HG03039 (cell line): Measurements from ENCODE around the gene NAT16.
"Not testable (repeated sequence)": the region's sequence is repeated elsewhere in the genome, so short reads cannot be mapped to it uniquely, and the experiment has no call there.

Source experiments
- ATAC-seq: cut with Tn5 transposase; IDR thresholded peaks from one replicate; pipeline ENCODE4 v1.9.1; 2021; ENCODE audit warnings: mild to moderate bottlenecking, moderate library complexity; ENCODE audit not compliant: unreplicated experiment

NAT16 gene

DNA sequence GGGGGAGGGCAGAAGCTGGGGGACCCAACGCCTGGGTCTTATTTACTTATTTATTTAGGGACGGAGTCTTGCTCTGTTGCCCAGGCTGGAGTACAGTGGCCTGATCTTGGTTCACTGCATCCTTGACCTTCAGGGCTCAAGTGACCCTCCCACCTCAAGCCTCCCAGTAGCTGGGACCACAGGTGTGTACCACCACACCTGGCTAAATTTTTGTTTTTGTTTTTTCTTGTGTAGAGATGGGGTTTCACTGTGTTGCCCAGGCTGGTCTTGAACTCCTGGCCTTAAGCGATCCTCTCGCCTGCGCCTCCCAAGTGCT is 22.5 kb upstream of the NAT16 start:
- ATAC-seq, result no peak

GRCh38 chr7:101201695-101202602 is 21.9 kb upstream of the NAT16 start:
- ATAC-seq, result no peak

- no peak for ATAC-seq
These were observed 20.9 kb upstream of the NAT16 start, which contains the start of gene MOGAT3 for GRCh38 chr7:101200862-101201599. Gene MOGAT3, minus strand, starts transcription at chr7:101201036. Its CDS starts 182 bp downstream, at chr7:101200854.

DNA sequence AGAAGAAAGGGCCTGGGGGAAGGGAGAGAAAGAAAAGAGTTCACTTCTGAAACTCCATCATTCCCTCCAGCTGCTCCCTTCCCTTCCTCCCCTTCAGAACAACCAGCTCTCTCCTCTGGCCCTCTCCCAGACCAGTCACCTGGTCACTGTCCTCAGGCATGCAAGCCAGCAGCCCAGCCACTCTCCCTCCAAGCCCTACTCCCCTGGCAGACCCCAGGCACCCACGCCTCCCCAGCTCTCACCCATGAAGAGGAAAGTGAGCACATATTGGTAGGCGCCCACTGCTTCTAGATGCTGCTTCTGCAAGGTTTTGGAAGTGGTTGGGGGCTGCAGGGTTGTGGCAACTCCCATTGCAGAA is 20.4 kb upstream of the NAT16 start:
- ATAC-seq, result no peak

DNA sequence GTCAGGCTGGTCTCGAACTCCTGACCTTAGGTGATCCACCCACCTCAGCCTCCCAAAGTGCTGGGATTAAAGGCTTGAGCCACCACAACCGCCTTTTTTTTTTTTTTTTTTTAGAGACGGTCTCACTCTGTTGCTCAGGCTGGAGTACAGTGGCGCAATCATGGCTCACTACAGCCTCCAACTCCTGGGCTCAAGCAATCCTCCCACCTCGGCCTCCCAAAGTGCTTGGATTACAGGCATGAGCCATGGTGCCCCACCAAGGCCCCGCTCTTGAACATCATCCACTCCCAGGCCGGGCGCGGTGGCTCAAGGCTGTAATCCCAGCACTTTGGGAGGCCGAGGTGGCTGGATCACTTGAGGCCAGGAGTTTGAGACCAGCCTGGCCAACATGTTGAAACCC is 19.4 kb upstream of the NAT16 start:
- not testable (repeated sequence) for ATAC-seq

DNA sequence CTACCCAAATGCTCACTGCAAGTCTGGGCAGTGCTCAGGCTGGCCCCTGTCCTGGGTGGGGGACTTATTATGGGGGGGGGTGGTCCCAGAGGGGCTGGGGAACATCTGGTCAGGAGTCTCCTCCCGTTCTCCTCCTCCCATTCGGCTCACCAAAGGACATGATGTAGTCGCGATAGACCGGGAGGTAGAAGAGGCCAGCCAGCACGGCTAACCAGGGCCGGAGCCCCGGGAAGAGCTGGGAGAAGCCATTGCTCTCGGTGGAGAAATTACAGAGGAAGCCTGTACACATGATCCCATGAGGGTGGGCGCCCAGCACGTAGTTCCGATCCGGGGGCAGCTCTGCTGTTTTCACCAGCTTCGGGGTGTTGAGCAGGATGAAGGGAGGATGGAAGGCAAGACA is 18.4 kb upstream of the NAT16 start:
- no peak for ATAC-seq

- ATAC-seq, result no peak
These were observed 17.9 kb upstream of the NAT16 start for GRCh38 chr7:101197991-101198390.

DNA sequence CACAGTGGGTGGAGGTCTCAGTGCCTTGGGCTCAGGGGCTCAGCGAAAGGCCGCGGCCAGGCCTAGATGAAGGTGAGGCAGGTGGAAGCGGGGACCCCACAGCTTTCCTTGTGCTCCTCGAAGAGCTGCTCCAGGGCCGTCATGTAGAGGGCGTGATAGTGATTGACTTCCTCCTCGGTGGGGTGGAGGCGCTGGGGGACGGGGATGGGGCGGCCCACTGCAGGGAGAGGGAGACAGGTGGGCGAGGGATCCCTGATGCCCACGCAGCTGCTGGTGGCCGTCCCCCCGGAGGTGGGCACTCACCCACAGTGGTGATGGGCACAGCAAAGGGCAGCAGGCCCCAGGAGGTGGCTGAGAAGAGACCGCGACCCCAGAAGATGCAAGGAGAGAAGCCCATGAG is 15.8 kb upstream of the NAT16 start:
- no peak for ATAC-seq

- no peak for ATAC-seq
These were observed 9.0 kb upstream of the NAT16 start for GRCh38 chr7:101189109-101189508.

- no peak for ATAC-seq
These were observed 6.8 kb upstream of the NAT16 start for GRCh38 chr7:101186844-101187428.

DNA sequence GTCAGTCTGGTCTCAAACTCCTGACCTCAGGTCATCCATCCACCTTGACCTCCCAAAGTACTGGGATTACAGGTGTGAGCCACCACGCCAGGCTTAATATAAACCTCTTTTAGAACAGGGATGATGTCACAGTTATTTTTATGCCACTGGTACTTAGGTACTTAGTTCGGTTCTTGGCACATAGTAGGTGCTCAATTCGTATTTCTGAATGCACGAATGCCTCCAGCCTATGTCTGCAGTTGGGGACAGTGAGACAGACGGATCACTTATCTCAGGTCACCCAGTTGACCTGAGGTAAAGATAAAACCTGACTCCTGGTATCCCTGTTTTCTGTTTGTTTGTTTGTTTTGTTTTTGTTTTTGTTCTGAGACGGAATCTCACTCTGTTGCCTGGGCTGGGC is 6.1 kb upstream of the NAT16 start:
- no peak for ATAC-seq

- no peak for ATAC-seq
These were observed 5.3 kb upstream of the NAT16 start for GRCh38 chr7:101185258-101185839.

DNA sequence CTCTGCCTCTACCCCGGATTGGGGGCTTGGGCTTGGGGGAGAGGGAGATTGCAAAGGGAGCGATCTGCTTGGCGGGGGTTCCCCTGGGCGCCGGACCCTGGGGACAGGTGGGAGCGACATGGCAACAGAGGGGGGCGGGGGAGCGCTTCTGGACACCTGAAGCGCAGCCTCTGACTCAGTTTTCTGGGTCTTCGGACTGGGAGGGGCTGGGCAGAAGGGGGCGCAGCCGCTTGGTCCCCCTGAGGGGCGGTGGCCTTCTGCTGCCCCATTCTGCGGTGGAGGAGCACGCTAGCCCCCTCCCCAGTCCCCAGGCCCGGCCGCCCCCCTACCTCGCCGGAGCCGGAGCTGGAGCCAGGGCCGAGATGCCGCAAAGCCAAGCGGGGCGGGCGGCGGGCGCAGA is 380 bp downstream of the NAT16 start:
- ATAC-seq, result no peak

DNA sequence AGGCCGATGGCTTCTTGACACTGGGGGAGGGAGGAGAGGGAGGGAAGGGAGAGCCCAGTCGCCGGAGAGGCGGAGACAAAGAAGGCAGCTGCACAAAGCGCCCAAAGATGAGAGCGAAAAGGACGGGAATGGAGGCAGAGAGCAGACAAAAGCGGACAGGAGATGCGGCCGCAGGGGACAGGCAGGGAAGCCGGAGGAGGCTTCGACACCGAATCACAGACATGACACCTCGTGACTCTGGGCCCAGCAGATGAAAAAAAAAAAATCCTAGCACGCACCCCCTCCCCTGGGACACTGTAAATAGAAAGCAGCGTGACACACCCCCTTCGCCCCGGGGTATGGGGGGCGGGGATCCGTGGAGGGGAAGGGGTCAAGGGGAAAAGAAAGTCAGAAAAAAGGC is 976 bp downstream of the NAT16 start:
- no peak for ATAC-seq

- no peak for ATAC-seq
These were observed 2.4 kb downstream of the NAT16 start for GRCh38 chr7:101177644-101178043.

GRCh38 chr7:101175664-101176063 is 4.4 kb downstream of the NAT16 start:
- ATAC-seq, result no peak

DNA sequence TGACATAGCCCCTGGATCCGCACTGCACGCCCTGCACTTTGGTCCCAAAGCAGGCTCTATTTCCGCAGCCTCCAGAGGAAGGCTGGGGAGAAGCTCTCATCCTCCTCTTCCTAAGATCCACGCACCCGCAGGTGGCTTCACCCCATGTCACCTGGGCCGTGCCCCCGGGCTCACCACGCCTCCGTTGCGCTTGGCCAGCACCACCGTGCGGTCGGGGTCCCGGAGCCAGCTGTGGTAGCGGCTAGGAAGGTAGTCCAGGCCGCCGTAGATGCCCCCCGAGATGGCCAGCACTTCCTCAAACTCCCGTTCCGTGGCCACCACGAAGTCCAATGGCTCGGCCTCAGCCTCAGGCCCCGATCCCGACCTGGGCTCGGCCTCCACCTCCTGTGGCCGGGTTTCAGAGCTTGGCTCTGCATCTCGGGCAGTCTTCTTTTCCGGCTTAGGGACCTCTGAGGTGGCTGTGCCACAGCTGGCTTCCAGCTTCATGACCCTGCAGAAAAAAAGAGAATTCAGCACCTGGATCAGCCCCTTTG is 5.7 kb downstream of the NAT16 start:
- no peak for ATAC-seq

GRCh38 chr7:101173752-101174244 is 6.3 kb downstream of the NAT16 start:
- ATAC-seq, result no peak

GRCh38 chr7:101172854-101173751 is 7.0 kb downstream of the NAT16 start:
- ATAC-seq, result no peak
